ENCODE results near the gene CFAP126. TPM values are rescaled to one million over a fixed set of nuclear protein-coding genes. Genes with fewer than 3 reads are reported as not detected.

CFAP126 gene, protein sequence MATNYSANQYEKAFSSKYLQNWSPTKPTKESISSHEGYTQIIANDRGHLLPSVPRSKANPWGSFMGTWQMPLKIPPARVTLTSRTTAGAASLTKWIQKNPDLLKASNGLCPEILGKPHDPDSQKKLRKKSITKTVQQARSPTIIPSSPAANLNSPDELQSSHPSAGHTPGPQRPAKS
- not detected for total RNA-seq

GRCh38 chr1:161367684-161368400 is at the start of gene CFAP126:
TSS of gene CFAP126 (minus strand) at chr1:161367876. CDS start at chr1:161367868, 8 bp downstream.

Small RNA genes lying within 50 kb of the gene (small RNA-seq; reads per million reads assigned to genes)
- gene AL592295.2 (ENCODE audit: low replicate concordance): not detected
- gene RNU6-481P (ENCODE audit: low replicate concordance): not detected

Other genes starting within 250 kb of the CFAP126 start
- 30.0 TPM for gene PFDN2, start 249.8 kb downstream of the CFAP126 start, total RNA-seq
- 26.3 TPM for gene NIT1, start 249.8 kb downstream of the CFAP126 start, total RNA-seq
- gene DEDD, start 235.2 kb downstream of the CFAP126 start, total RNA-seq: 20.0 TPM
- gene UFC1, start 213.9 kb downstream of the CFAP126 start, total RNA-seq: 81.1 TPM
- gene USP21, start 208.4 kb downstream of the CFAP126 start, total RNA-seq: 22.2 TPM
- 26.3 TPM for gene PPOX, start 201.4 kb downstream of the CFAP126 start, total RNA-seq
- 20.0 TPM for gene B4GALT3, start 190.4 kb downstream of the CFAP126 start, total RNA-seq
- 0.31 TPM for gene ADAMTS4, start 168.8 kb downstream of the CFAP126 start, total RNA-seq
- gene NDUFS2, start 165.5 kb downstream of the CFAP126 start, total RNA-seq: 128 TPM
- gene FCER1G, start 152.6 kb downstream of the CFAP126 start, total RNA-seq: 3.8 TPM
- gene APOA2, start 144.2 kb downstream of the CFAP126 start, total RNA-seq: not detected
- 25.4 TPM for gene TOMM40L, start 141.8 kb downstream of the CFAP126 start, total RNA-seq
- gene NR1I3, start 129.7 kb downstream of the CFAP126 start, total RNA-seq: not detected
- gene PCP4L1, start 109.1 kb downstream of the CFAP126 start, total RNA-seq: 1.9 TPM
- gene MPZ, start 57.9 kb downstream of the CFAP126 start, total RNA-seq: 2.2 TPM
- gene SDHC, start 53.5 kb downstream of the CFAP126 start, total RNA-seq: 21.6 TPM
- 6.3 TPM for gene FCGR2A, start 137.6 kb upstream of the CFAP126 start, total RNA-seq
- gene HSPA6, start 156.7 kb upstream of the CFAP126 start, total RNA-seq: 0.94 TPM
- 4.1 TPM for gene FCGR3A, start 181.9 kb upstream of the CFAP126 start, total RNA-seq

Data from parietal lobe (tissue), 2 donors.